ENCODE data around the gene FLNA.

DNA sequence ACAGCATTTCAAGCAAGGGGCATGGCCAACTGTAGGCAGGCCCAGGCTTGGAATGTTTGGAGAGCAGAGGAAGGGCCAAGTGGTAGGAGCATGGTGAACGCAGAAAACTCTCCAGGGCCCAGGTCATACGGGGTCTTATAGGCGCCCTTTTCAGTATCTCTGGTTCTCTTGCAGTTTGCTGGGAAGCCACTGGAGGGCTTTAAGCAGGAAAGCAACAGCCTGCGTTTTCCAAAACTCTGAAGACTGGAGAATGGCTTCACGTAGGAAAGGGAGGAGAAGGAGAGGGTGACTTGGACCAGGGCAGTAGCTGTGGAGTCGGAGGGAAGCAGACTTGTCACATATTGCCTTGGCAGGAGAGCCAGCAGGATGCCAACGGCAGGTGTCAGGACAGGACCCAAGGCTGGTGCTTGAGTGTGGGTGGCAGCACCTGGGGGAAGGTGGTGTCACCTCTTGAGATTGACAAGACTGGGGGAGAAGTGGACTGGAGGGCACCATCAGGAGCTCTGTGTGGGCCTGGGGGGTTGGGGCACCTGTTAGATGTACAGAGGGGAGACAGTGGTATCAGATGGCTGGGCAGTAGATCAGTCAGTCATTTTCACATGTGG lies 56.9 kb downstream of the FLNA start:
- TF ChIP-seq, protein P1, sequence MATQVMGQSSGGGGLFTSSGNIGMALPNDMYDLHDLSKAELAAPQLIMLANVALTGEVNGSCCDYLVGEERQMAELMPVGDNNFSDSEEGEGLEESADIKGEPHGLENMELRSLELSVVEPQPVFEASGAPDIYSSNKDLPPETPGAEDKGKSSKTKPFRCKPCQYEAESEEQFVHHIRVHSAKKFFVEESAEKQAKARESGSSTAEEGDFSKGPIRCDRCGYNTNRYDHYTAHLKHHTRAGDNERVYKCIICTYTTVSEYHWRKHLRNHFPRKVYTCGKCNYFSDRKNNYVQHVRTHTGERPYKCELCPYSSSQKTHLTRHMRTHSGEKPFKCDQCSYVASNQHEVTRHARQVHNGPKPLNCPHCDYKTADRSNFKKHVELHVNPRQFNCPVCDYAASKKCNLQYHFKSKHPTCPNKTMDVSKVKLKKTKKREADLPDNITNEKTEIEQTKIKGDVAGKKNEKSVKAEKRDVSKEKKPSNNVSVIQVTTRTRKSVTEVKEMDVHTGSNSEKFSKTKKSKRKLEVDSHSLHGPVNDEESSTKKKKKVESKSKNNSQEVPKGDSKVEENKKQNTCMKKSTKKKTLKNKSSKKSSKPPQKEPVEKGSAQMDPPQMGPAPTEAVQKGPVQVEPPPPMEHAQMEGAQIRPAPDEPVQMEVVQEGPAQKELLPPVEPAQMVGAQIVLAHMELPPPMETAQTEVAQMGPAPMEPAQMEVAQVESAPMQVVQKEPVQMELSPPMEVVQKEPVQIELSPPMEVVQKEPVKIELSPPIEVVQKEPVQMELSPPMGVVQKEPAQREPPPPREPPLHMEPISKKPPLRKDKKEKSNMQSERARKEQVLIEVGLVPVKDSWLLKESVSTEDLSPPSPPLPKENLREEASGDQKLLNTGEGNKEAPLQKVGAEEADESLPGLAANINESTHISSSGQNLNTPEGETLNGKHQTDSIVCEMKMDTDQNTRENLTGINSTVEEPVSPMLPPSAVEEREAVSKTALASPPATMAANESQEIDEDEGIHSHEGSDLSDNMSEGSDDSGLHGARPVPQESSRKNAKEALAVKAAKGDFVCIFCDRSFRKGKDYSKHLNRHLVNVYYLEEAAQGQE (IDR thresholded peaks at IDR 0.05; ENCODE audit: insufficient read depth in 1 of 2, low read depth in 2 of 2, low read length in 1 of 2), result no peak
- TF ChIP-seq, protein P2, sequence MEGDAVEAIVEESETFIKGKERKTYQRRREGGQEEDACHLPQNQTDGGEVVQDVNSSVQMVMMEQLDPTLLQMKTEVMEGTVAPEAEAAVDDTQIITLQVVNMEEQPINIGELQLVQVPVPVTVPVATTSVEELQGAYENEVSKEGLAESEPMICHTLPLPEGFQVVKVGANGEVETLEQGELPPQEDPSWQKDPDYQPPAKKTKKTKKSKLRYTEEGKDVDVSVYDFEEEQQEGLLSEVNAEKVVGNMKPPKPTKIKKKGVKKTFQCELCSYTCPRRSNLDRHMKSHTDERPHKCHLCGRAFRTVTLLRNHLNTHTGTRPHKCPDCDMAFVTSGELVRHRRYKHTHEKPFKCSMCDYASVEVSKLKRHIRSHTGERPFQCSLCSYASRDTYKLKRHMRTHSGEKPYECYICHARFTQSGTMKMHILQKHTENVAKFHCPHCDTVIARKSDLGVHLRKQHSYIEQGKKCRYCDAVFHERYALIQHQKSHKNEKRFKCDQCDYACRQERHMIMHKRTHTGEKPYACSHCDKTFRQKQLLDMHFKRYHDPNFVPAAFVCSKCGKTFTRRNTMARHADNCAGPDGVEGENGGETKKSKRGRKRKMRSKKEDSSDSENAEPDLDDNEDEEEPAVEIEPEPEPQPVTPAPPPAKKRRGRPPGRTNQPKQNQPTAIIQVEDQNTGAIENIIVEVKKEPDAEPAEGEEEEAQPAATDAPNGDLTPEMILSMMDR (IDR thresholded peaks at IDR 0.05), result peak; percentile 77
- TF ChIP-seq POLR2AphosphoS5 (IDR thresholded peaks at IDR 0.05; ENCODE audit: low read depth, low read length), result no peak
- no peak for TF ChIP-seq SIN3A (IDR thresholded peaks at IDR 0.05; ENCODE audit: borderline replicate concordance, insufficient read depth, low read depth, low read length)
